Neural crest cell (in vitro differentiated cells): ENCODE results near the gene CDKAL1. TPM values are rescaled to one million over a fixed set of nuclear protein-coding genes. Genes with fewer than 3 reads are reported as not detected.

Source experiments
- DNase-seq: peaks from one replicate; pipeline ENCODE4 v3.0.0; 2021; ENCODE audit warnings: low read depth, mixed read lengths, low spot score
- H3K27ac Mint-ChIP-seq: one replicate; pipeline ENCODE4 v1.8.0; 2021; ENCODE audit warnings: mild to moderate bottlenecking, mixed read lengths; ENCODE audit not compliant: unreplicated experiment
- H3K27me3 Mint-ChIP-seq: 2 replicates; pipeline ENCODE4 v1.8.0; 2021; ENCODE audit warnings: low read depth, mild to moderate bottlenecking, mixed read lengths
- H3K36me3 Mint-ChIP-seq: 2 replicates; pipeline ENCODE4 v1.8.0; 2021; ENCODE audit warnings: low read depth, mild to moderate bottlenecking, mixed read lengths
- H3K4me1 Mint-ChIP-seq: 2 replicates; pipeline ENCODE4 v1.8.0; 2021; ENCODE audit warnings: mixed read lengths
- H3K4me3 Mint-ChIP-seq: one replicate; pipeline ENCODE4 v1.8.0; 2021; ENCODE audit warnings: mild to moderate bottlenecking, mixed read lengths
- H3K9me3 Mint-ChIP-seq: 2 replicates; pipeline ENCODE4 v1.8.0; 2021; ENCODE audit warnings: mixed read lengths
- CTCF ChIP-seq: fragments of 200-600 bp; sonication (generic); conservative IDR thresholded peaks from 2 replicates; pipeline ENCODE4 v1.5.0; 2021; ENCODE audit warnings: antibody characterized with exemption, mild to moderate bottlenecking
- total RNA-seq: library from RNA; stranded (reverse); gene quantifications from 2 replicates; pipeline ENCODE4 v1.2.1, GENCODE V29; 2021

Gene CDKAL1
- total RNA-seq, 1 donor from 2014 or later = 25.4 TPM

GRCh38 chr6:21102624-21103023 is 568.4 kb downstream of the CDKAL1 start:
- Mint-ChIP-seq H3K4me3 (no peak overlapping the region), H3K4me1 (peaks cover 47% of the 10 kb centered on the region), H3K27me3 (no peaks in the 10 kb centered on the region), H3K9me3 (peaks cover 7% of the 10 kb centered on the region), H3K36me3 (peaks cover 6% of the 10 kb centered on the region), H3K27ac (no peak overlapping the region)
- DNase-seq = no peak
- no peak for TF ChIP-seq CTCF

GRCh38 chr6:21103626-21104224 is 569.5 kb downstream of the CDKAL1 start:
- Mint-ChIP-seq H3K4me3 (no peak overlapping the region), H3K27ac (no peak overlapping the region), H3K4me1 (peaks cover 37% of the 10 kb centered on the region), H3K36me3 (peaks cover 6% of the 10 kb centered on the region), H3K27me3 (no peaks in the 10 kb centered on the region), H3K9me3 (peaks cover 4% of the 10 kb centered on the region)
- TF ChIP-seq CTCF = no peak
- no peak for DNase-seq

- Mint-ChIP-seq H3K27ac (no peak overlapping the region), H3K27me3 (no peaks in the 10 kb centered on the region)
- no peak for TF ChIP-seq CTCF
Measured at GRCh38 chr6:21104288-21104687, 570.0 kb downstream of the CDKAL1 start.

GRCh38 chr6:21107796-21108195 is 573.5 kb downstream of the CDKAL1 start:
- Mint-ChIP-seq H3K36me3 (peaks cover 2% of the 10 kb centered on the region), H3K9me3 (peaks cover 2% of the 10 kb centered on the region), H3K4me1 (peaks cover 18% of the 10 kb centered on the region), H3K27ac (no peak overlapping the region), H3K27me3 (no peaks in the 10 kb centered on the region), H3K4me3 (no peak overlapping the region)
- DNase-seq = no peak
- no peak for TF ChIP-seq CTCF

More at GRCh38 chr6:21104288-21104687, 570.0 kb downstream of the CDKAL1 start:
- no peak for DNase-seq
- H3K4me3 Mint-ChIP-seq = no peak overlapping the region
- H3K36me3 Mint-ChIP-seq = peaks cover 6% of the 10 kb centered on the region
- peaks cover 34% of the 10 kb centered on the region for H3K4me1 Mint-ChIP-seq
- peaks cover 4% of the 10 kb centered on the region for H3K9me3 Mint-ChIP-seq

- Mint-ChIP-seq H3K4me1 (peaks cover 18% of the 10 kb centered on the region), H3K4me3 (no peak overlapping the region), H3K9me3 (peaks cover 2% of the 10 kb centered on the region), H3K27me3 (no peaks in the 10 kb centered on the region), H3K27ac (no peak overlapping the region), H3K36me3 (peaks cover 2% of the 10 kb centered on the region)
- no peak for TF ChIP-seq CTCF
- no peak for DNase-seq
Measured at GRCh38 chr6:21109391-21110178, 575.3 kb downstream of the CDKAL1 start.
